Ascending aorta (tissue), 2 donors: ENCODE data around the gene PDGFD. TPM values are rescaled to one million over a fixed set of nuclear protein-coding genes. Genes with fewer than 3 reads are reported as not detected.

Experiments used
- DNase-seq, 2 donors: peaks; one replicate each; pipeline ENCODE4 v3.0.0-alpha.2; 2019; ENCODE audit warnings: low spot score in 2 of 2
- H3K27ac ChIP-seq, 2 donors: fragments of 200-600 bp; sonication (generic); one replicate each; pipeline ENCODE4 v1.5.1; 2016 to 2017; ENCODE audit warnings: mild to moderate bottlenecking in 1 of 2
- H3K27me3 ChIP-seq: fragments of 200-600 bp; sonication (generic); one replicate; pipeline ENCODE4 v1.5.1; 2017
- H3K36me3 ChIP-seq, 2 donors: fragments of 200-600 bp; sonication (generic); one replicate each; pipeline ENCODE4 v1.5.1; 2016
- H3K4me1 ChIP-seq, 2 donors: fragments of 200-600 bp; sonication (generic); one replicate each; pipeline ENCODE4 v1.5.1; 2016 to 2017; ENCODE audit warnings: mild to moderate bottlenecking in 1 of 2
- H3K4me3 ChIP-seq, 2 donors: fragments of 200-600 bp; sonication (generic); one replicate each; pipeline ENCODE4 v1.5.1; 2016 to 2017; ENCODE audit warnings: mild to moderate bottlenecking in 1 of 2
- H3K9me3 ChIP-seq, 2 donors: fragments of 200-600 bp; sonication (generic); one replicate each; pipeline ENCODE4 v1.5.1; 2016
- intact Hi-C: fragments of 100-400 bp; cut with DNase I; formaldehyde crosslinking; loops from one replicate; pipeline ENCODE4 v1.15.1; 2023
- total RNA-seq: library from RNA; depleted of rRNA; stranded (reverse); fragments of >200 nt; gene quantifications from one replicate; pipeline ENCODE4 v1.1.0, GENCODE V29; 2016
- TF ChIP-seq, protein P1 (sequence below), 3 experiments: fragments of 200-600 bp in 2 of 3; fragments of 450-650 bp in 1 of 3; sonication (generic) in 2 of 3; IDR thresholded peaks; one replicate each; pipeline ENCODE4 v1.5.1; 2016 to 2019; ENCODE audit warnings: antibody characterized with exemption in 3 of 3, mild to moderate bottlenecking in 1 of 3, moderate library complexity in 1 of 3

PDGFD gene
- total RNA-seq, 1 donor from 2014 or later, result 50.6 TPM

DNA sequence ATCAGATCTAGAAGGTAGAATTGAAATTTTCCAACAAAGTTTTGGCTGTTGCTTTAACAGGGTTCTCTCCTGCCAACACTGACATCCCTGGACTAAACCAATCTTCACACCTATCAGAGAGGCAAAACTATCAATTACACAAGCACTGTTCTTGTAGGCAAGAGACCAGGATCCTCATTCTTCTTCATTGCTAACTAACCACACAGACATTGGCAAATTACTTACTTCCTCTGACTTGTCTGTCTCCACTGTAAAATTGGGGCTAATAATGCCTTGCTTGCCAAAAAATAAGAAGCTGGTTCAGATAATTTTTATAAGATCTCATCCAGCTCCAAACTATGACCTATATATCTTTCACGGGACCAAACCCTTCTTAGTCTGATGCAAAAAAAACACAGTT, 221.3 kb downstream of the PDGFD start:
- TF ChIP-seq, protein P1, sequence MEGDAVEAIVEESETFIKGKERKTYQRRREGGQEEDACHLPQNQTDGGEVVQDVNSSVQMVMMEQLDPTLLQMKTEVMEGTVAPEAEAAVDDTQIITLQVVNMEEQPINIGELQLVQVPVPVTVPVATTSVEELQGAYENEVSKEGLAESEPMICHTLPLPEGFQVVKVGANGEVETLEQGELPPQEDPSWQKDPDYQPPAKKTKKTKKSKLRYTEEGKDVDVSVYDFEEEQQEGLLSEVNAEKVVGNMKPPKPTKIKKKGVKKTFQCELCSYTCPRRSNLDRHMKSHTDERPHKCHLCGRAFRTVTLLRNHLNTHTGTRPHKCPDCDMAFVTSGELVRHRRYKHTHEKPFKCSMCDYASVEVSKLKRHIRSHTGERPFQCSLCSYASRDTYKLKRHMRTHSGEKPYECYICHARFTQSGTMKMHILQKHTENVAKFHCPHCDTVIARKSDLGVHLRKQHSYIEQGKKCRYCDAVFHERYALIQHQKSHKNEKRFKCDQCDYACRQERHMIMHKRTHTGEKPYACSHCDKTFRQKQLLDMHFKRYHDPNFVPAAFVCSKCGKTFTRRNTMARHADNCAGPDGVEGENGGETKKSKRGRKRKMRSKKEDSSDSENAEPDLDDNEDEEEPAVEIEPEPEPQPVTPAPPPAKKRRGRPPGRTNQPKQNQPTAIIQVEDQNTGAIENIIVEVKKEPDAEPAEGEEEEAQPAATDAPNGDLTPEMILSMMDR (IDR thresholded peaks at IDR 0.05), result no peak
- intact Hi-C loops, result no loop called here
- Histone ChIP-seq H3K36me3 (no peaks in the 10 kb centered on the region), H3K27ac (no peak overlapping the region), H3K4me1 (peaks cover 0 to 14% of the 10 kb centered on the region in 2 donors), H3K9me3 (peaks cover 0 to 4% of the 10 kb centered on the region in 2 donors), H3K4me3 (no peak overlapping the region), H3K27me3 (no peaks in the 10 kb centered on the region)
- no peak for DNase-seq

DNA sequence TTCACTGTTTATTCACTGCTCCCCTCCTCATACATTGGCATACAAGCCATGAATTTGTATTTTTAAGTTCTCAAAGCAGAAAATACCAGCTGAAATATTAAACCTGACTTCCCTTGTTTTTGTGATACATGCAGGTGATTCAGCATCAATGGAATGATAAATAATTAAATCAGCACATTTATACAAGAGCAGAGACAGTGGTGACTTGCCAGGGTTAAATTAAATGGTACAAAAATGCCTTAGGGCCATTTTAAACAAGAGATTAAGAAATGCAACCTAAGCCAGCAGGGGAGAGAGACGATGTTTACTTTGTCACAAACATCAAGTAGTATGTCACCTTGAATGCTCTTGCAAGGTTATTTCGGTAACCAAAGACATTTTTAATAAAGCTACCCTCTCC, 223.4 kb downstream of the PDGFD start:
- no peak for DNase-seq
- no peak overlapping the region for H3K27ac ChIP-seq
- H3K36me3 ChIP-seq, result no peaks in the 10 kb centered on the region
- peaks cover 0 to 4% of the 10 kb centered on the region in 2 donors for H3K9me3 ChIP-seq
- no peaks in the 10 kb centered on the region for H3K27me3 ChIP-seq
- TF ChIP-seq, protein P1 (IDR thresholded peaks at IDR 0.05), result no peak
- peaks cover 0 to 5% of the 10 kb centered on the region in 2 donors for H3K4me1 ChIP-seq
- intact Hi-C loops, result no loop called here
- H3K4me3 ChIP-seq, result no peak overlapping the region

DNA sequence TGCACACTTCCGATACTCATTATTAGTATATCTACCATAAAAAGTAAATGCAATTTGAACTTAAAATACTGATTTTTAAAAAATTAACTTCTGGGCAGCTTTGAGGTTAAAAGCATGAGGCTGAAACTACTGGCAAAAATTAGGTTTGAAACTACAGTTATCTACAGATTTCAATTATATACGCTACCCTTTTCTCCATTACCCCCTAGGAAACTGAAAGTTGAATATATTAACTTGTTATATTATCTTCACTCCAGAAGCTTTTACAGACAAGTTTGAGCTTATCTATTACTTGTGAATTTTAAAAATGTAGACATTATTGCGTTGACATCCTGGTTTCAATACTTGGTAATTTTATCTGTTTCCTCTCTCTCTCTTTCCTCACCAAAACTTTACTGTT, 224.3 kb downstream of the PDGFD start:
- H3K4me1 ChIP-seq, result peaks cover 0 to 5% of the 10 kb centered on the region in 2 donors
- no peak overlapping the region for H3K4me3 ChIP-seq
- no peak for DNase-seq
- TF ChIP-seq, protein P1 (IDR thresholded peaks at IDR 0.05), result no peak
- H3K27ac ChIP-seq, result no peak overlapping the region
- H3K27me3 ChIP-seq, result no peaks in the 10 kb centered on the region
- H3K36me3 ChIP-seq, result no peaks in the 10 kb centered on the region
- peaks cover 0 to 4% of the 10 kb centered on the region in 2 donors for H3K9me3 ChIP-seq
- intact Hi-C loops, result no loop called here

DNA sequence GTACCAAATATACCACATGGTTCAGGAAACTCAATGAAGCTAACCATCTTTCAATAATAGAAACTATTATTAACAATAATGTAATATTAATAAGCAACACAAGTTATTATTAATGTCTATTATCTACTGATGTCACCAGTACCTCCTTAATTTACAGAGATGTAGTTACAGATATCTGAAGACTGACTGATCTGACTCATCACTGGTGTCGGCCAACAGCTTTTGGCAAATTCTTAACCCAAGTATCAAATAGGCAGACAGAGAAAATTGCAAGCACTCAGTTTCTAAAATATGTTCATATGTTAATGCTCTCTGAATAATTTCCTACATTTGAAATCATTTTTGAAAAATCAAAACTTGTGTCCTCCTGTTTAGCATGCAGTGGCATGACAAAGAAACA, 227.9 kb downstream of the PDGFD start:
- Histone ChIP-seq H3K9me3 (no peaks in the 10 kb centered on the region), H3K27ac (no peak overlapping the region), H3K4me3 (no peak overlapping the region), H3K36me3 (no peaks in the 10 kb centered on the region), H3K4me1 (peaks cover 0 to 3% of the 10 kb centered on the region in 2 donors), H3K27me3 (no peaks in the 10 kb centered on the region)
- DNase-seq, result no peak
- TF ChIP-seq, protein P1 (IDR thresholded peaks at IDR 0.05), result no peak
- intact Hi-C loops, result no loop called here

DNA sequence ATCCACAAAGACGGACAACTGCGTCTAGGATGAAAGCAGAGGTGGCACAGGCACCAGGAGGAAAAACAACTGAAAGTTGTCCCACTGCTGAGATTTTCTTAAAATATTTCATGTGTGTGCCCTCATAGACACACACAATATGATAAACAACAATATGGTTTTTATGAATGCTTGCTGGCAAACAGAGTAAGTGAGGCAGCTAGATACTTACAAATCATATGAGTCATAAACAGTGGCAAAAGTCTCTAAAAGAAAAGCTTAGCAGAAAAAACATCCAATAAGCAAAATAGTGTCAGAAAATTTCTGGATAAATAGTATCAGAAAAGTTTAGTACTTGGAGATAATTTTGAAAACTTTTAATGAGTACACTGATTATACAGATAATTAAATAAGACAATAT, 228.7 kb downstream of the PDGFD start:
- Histone ChIP-seq H3K27ac (no peak overlapping the region), H3K4me1 (no peaks in the 10 kb centered on the region), H3K9me3 (no peaks in the 10 kb centered on the region), H3K4me3 (no peak overlapping the region), H3K27me3 (no peaks in the 10 kb centered on the region), H3K36me3 (no peaks in the 10 kb centered on the region)
- TF ChIP-seq, protein P1 (IDR thresholded peaks at IDR 0.05), result no peak
- intact Hi-C loops, result no loop called here
- no peak for DNase-seq
